HG02938 (cell line): ENCODE data around the gene NPHS1.
"Not testable (repeated sequence)": the region's sequence is repeated elsewhere in the genome, so short reads cannot be mapped to it uniquely, and the experiment has no call there.

ENCODE experiments used
- ATAC-seq: cut with Tn5 transposase; IDR thresholded peaks from one replicate; pipeline ENCODE4 v1.9.1; 2021; ENCODE audit warnings: mild to moderate bottlenecking, moderate library complexity; ENCODE audit not compliant: unreplicated experiment

NPHS1 gene

GRCh38 chr19:35816846-35817245 is 35.5 kb downstream of the NPHS1 start:
- no peak for ATAC-seq

- ATAC-seq = no peak
Observed at GRCh38 chr19:35816262-35816661, 36.0 kb downstream of the NPHS1 start.

- ATAC-seq = no peak
Observed at GRCh38 chr19:35813043-35813890, 39.0 kb downstream of the NPHS1 start.

GRCh38 chr19:35812220-35813042 is 39.9 kb downstream of the NPHS1 start, which contains the start of gene PRODH2:
TSS of gene PRODH2 (minus strand) at chr19:35812845. CDS start at chr19:35812805, 40 bp downstream.
- ATAC-seq = no peak

GRCh38 chr19:35811317-35812219 is 40.7 kb downstream of the NPHS1 start:
- no peak for ATAC-seq

GRCh38 chr19:35807633-35808032 is 44.7 kb downstream of the NPHS1 start:
- ATAC-seq = no peak

GRCh38 chr19:35806597-35806996 is 45.7 kb downstream of the NPHS1 start:
- ATAC-seq = no peak

- ATAC-seq = no peak
Observed at GRCh38 chr19:35805526-35806102, 46.7 kb downstream of the NPHS1 start.

GRCh38 chr19:35801828-35802227 is 50.5 kb downstream of the NPHS1 start:
- no peak for ATAC-seq

GRCh38 chr19:35797663-35798062 is 54.6 kb downstream of the NPHS1 start:
- ATAC-seq = no peak

- ATAC-seq = no peak
Observed at GRCh38 chr19:35796645-35797542, 55.4 kb downstream of the NPHS1 start.

GRCh38 chr19:35795564-35795963 is 56.7 kb downstream of the NPHS1 start:
- not testable (repeated sequence) for ATAC-seq

- ATAC-seq = no peak
Observed at GRCh38 chr19:35793381-35794165, 58.7 kb downstream of the NPHS1 start.

- ATAC-seq = no peak
Observed at GRCh38 chr19:35792888-35793287, 59.4 kb downstream of the NPHS1 start.

- no peak for ATAC-seq
Observed at GRCh38 chr19:35792312-35792711, 60.0 kb downstream of the NPHS1 start.

- no peak for ATAC-seq
Observed at GRCh38 chr19:35791814-35792279, 60.5 kb downstream of the NPHS1 start.

- no peak for ATAC-seq
Observed at GRCh38 chr19:35790981-35791813, 61.1 kb downstream of the NPHS1 start.
